HCT116 (cell line): ENCODE data around the gene CHAF1B. TPM values are rescaled to one million over a fixed set of nuclear protein-coding genes. Genes with fewer than 3 reads are reported as not detected.

ENCODE experiments used
- ATAC-seq: fragments of 200-7000 bp; cut with Tn5 transposase; 2 replicates; pipeline ENCODE4 v1.9.1; 2020; ENCODE audit warnings: mild to moderate bottlenecking, moderate library complexity
- BruUV-seq: library from RNA; stranded (reverse); fragments of 400-500 nt; replicated peaks from 2 replicates; lab custom pipeline; 2021; lab: Mats Ljungman, UMichigan
- CTCF ChIA-PET: fragments of 300-600 bp; sonication (Branson Sonifier 250); formaldehyde crosslinking; loops from one replicate; lab custom pipeline; 2021; ENCODE audit warnings: antibody characterized with exemption; lab: Charles Lee
- POLR2A ChIA-PET: fragments of 300-600, 350-600 bp; sonication (Branson Sonifier 250); formaldehyde crosslinking; loops from one replicate; lab custom pipeline; 2021; ENCODE audit warnings: antibody characterized with exemption; lab: Charles Lee
- RAD21 ChIA-PET, 2 experiments: fragments of 300-600 bp; sonication (Branson Sonifier 250); formaldehyde crosslinking; loops; one replicate each; lab custom pipeline; 2023; ENCODE audit warnings: low total read pairs in 2 of 2; ENCODE audit not compliant: uncharacterized antibody in 2 of 2, unreplicated experiment in 2 of 2, low non-redundant PET in 1 of 2; lab: Charles Lee
- DNase-seq: peaks from one replicate; pipeline ENCODE4 v3.0.0-alpha.2; 2010; ENCODE audit warnings: low read depth, low spot score
- H2AFZ ChIP-seq: fragments of 200-600 bp; shearing (Covaris generic), sonication (generic); 2 replicates; pipeline ENCODE4 v1.6.1; 2017; ENCODE audit warnings: low read depth, mixed run types, mixed read lengths, antibody characterized with exemption, low read length; ENCODE audit not compliant: poor library complexity, severe bottlenecking
- H3K27ac ChIP-seq: 2 replicates; pipeline ENCODE4 v1.5.1; 2012; ENCODE audit warnings: low read depth, low read length
- H3K27me3 ChIP-seq: fragments of 200-600 bp; sonication (generic); 2 replicates; pipeline ENCODE4 v1.6.1; 2016; ENCODE audit warnings: mixed run types, low read length, mixed read lengths; ENCODE audit not compliant: insufficient read depth
- H3K36me3 ChIP-seq, 2 experiments: fragments of 200-500 bp in 1 of 2; fragments of 200-600 bp in 1 of 2; sonication (Bioruptor generic) in 1 of 2; sonication (generic) in 1 of 2; 2 replicates each; pipeline versions ENCODE4 v1.5.1 to v1.6.1; 2014 to 2016; ENCODE audit warnings: low read length in 2 of 2, inconsistent platforms in 1 of 2, mixed read lengths in 1 of 2, mixed run types in 1 of 2; ENCODE audit not compliant: insufficient read depth in 2 of 2, control insufficient read depth in 1 of 2
- H3K4me1 ChIP-seq, 2 experiments: fragments of 200-600 bp in 1 of 2; sonication (generic) in 1 of 2; 2 replicates each; pipeline versions ENCODE4 v1.5.1 to v1.6.1; 2012 to 2017; ENCODE audit warnings: low read length in 2 of 2, inconsistent platforms in 1 of 2, mild to moderate bottlenecking in 1 of 2, mixed read lengths in 1 of 2, mixed run types in 1 of 2, moderate library complexity in 1 of 2; ENCODE audit not compliant: insufficient read depth in 2 of 2, control insufficient read depth in 1 of 2
- H3K4me2 ChIP-seq: fragments of 200-600 bp; sonication (generic); 2 replicates; pipeline ENCODE4 v1.6.1; 2017; ENCODE audit warnings: mixed run types, low read length, mixed read lengths
- H3K4me3 ChIP-seq, 2 experiments: fragments of 200-600 bp in 1 of 2; sonication (generic) in 1 of 2; replicated peaks in 1 of 2; 2 replicates each; pipeline ENCODE4 v1.5.1; 2011 to 2016; ENCODE audit warnings: low read length in 2 of 2, control low read depth in 1 of 2, low read depth in 1 of 2, mild to moderate bottlenecking in 1 of 2, mixed read lengths in 1 of 2, mixed run types in 1 of 2
- H3K79me2 ChIP-seq: fragments of 200-600 bp; sonication (generic); 2 replicates; pipeline ENCODE4 v1.6.1; 2017; ENCODE audit warnings: mild to moderate bottlenecking, mixed run types, low read length, moderate library complexity, mixed read lengths; ENCODE audit not compliant: insufficient read depth
- H3K9ac ChIP-seq: fragments of 200-600 bp; sonication (generic); 2 replicates; pipeline ENCODE4 v1.6.1; 2016; ENCODE audit warnings: low read length, mixed read lengths
- H3K9me2 ChIP-seq: fragments of 200-600 bp; sonication (generic), shearing (Covaris generic); 2 replicates; pipeline ENCODE4 v1.6.1; 2017; ENCODE audit warnings: mixed run types, mild to moderate bottlenecking, moderate library complexity; ENCODE audit not compliant: insufficient read depth
- H3K9me3 ChIP-seq, 2 experiments: fragments of 200-500 bp in 1 of 2; fragments of 200-600 bp in 1 of 2; sonication (Bioruptor generic) in 1 of 2; sonication (generic) in 1 of 2; 2 replicates each; pipeline ENCODE4 v1.6.1; 2014 to 2017; ENCODE audit warnings: low read length in 2 of 2, mixed read lengths in 2 of 2, inconsistent platforms in 1 of 2, low read depth in 1 of 2, mild to moderate bottlenecking in 1 of 2, mixed run types in 1 of 2, moderate library complexity in 1 of 2; ENCODE audit not compliant: control insufficient read depth in 1 of 2, insufficient read depth in 1 of 2
- H4K20me1 ChIP-seq: fragments of 200-600 bp; sonication (generic), shearing (Covaris generic); 2 replicates; pipeline ENCODE4 v1.6.1; 2017; ENCODE audit warnings: mixed run types, mild to moderate bottlenecking, moderate library complexity; ENCODE audit not compliant: insufficient read depth
- ELF1 ChIP-seq: IDR thresholded peaks from 2 replicates; pipeline ENCODE4 v1.6.1; 2012; ENCODE audit warnings: low read depth, borderline replicate concordance
- EZH2phosphoT487 ChIP-seq: fragments of 200-600 bp; IDR thresholded peaks from 2 replicates; pipeline ENCODE4 v1.6.1; 2018; ENCODE audit warnings: antibody characterized with exemption, borderline replicate concordance
- FOSL1 ChIP-seq: IDR thresholded peaks from 2 replicates; pipeline ENCODE4 v1.6.1; 2012; ENCODE audit warnings: low read depth
- POLR2A ChIP-seq: IDR thresholded peaks from 2 replicates; pipeline ENCODE4 v1.7.0; 2011; ENCODE audit warnings: borderline replicate concordance; ENCODE audit not compliant: insufficient read depth, insufficient read length; ENCODE audit errors: extremely low read depth
- POLR2AphosphoS5 ChIP-seq: IDR thresholded peaks from 2 replicates; pipeline ENCODE4 v1.6.1; 2011; ENCODE audit warnings: mild to moderate bottlenecking, low read depth, low read length, moderate library complexity
- SP1 ChIP-seq: IDR thresholded peaks from 2 replicates; pipeline ENCODE4 v1.6.1; 2012; ENCODE audit warnings: low read depth
- SRF ChIP-seq: IDR thresholded peaks from 2 replicates; pipeline ENCODE4 v1.6.1; 2012; ENCODE audit warnings: low read depth
- YY1 ChIP-seq: IDR thresholded peaks from 2 replicates; pipeline ENCODE4 v1.6.1; 2011; ENCODE audit warnings: low read length, low read depth, moderate library complexity, mild to moderate bottlenecking; ENCODE audit not compliant: insufficient replicate concordance; ENCODE audit errors: extremely low read depth
- intact Hi-C: fragments of 100-400 bp; cut with micrococcal nuclease; formaldehyde crosslinking; loops from 2 replicates; pipeline ENCODE4 v1.10.0; 2022
- total RNA-seq: library from RNA; stranded (reverse); gene quantifications from one replicate; pipeline ENCODE4 v1.2.1, GENCODE V29; 2021; ENCODE audit not compliant: unreplicated experiment
- TF ChIP-seq, protein P1 (sequence below), 3 experiments: fragments of 200-600 bp in 1 of 3; sonication (generic) in 1 of 3; IDR thresholded peaks in 2 of 3; conservative IDR thresholded peaks in 1 of 3; 2 replicates each; pipeline ENCODE4 v1.5.1; 2012 to 2017; ENCODE audit warnings: low read depth in 2 of 3, low read length in 2 of 3, antibody characterized with exemption in 1 of 3, borderline replicate concordance in 1 of 3, control low read depth in 1 of 3, mild to moderate bottlenecking in 1 of 3, mixed read lengths in 1 of 3, mixed run types in 1 of 3, moderate library complexity in 1 of 3; ENCODE audit not compliant: insufficient read depth in 1 of 3
- TF ChIP-seq, protein P2 (sequence below): IDR thresholded peaks from 2 replicates; pipeline ENCODE4 v1.6.1; 2012
- TF ChIP-seq, protein P3 (sequence below): IDR thresholded peaks from 2 replicates; pipeline ENCODE4 v1.6.1; 2012

The CHAF1B gene
- total RNA-seq, 1 experiment from 2014 or later: 26.1 TPM

DNA sequence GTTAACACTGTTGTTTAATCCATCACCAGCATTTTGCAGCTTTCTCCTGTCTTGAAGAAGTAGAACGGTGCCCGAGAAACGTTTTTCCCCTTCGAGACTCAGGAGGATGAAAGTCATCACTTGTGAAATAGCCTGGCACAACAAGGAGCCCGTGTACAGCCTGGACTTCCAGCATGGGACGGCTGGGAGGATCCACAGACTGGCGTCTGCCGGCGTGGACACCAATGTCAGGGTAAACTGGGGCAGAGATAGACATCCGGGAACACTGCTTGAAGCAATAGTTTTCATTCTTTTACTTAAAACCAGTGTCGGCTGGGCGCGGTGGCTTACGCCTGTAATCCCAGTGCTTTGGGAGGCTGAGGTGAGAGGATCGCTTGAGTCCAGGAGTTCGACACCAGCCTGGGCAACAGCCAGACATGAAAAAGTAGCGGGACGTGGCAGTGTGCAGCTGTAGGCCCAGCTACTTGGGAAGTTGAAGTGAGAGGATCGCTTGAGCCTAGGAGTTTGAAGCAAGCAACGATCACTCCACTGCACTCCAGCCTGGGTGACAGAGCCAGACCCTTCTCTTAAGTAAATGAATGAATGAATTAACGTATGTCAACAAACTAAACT, 945 bp downstream of the CHAF1B start:
- ATAC-seq (no peak), DNase-seq (no peak)
- Histone ChIP-seq H3K4me1 (peaks cover 20 to 25% of the 10 kb centered on the region in 2 experiments), H3K79me2 (peaks cover 24% of the 10 kb centered on the region), H3K36me3 (peaks cover 0 to 12% of the 10 kb centered on the region in 2 experiments; a peak in 1 of 4 replicates), H2AFZ (no peak overlapping the region), H3K9me3 (no peaks in the 10 kb centered on the region), H3K27me3 (no peaks in the 10 kb centered on the region), H3K27ac (peak overlapping the region; percentile 61; the same call in 1 of the 2 replicates), H3K9ac (peak overlapping the region; percentile 96), H4K20me1 (no peaks in the 10 kb centered on the region), H3K9me2 (no peaks in the 10 kb centered on the region), H3K4me2 (peak overlapping the region; percentile 83), H3K4me3 (peak overlapping the region; percentile 78 to 83)
- intact Hi-C loops: loop anchor here (5.0 kb wide), 1 partner anchor 229 kb away; the partner anchor contains the start of gene DOP1B
- POLR2A ChIA-PET: no interaction called here
- CTCF ChIA-PET: no interaction called here
- TSS peak; percentile 42 for BruUV-seq
- no peak for TF ChIP-seq ELF1
- TF ChIP-seq FOSL1: no peak
- TF ChIP-seq EZH2phosphoT487: no peak
- TF ChIP-seq POLR2AphosphoS5: no peak
- TF ChIP-seq, protein P1, sequence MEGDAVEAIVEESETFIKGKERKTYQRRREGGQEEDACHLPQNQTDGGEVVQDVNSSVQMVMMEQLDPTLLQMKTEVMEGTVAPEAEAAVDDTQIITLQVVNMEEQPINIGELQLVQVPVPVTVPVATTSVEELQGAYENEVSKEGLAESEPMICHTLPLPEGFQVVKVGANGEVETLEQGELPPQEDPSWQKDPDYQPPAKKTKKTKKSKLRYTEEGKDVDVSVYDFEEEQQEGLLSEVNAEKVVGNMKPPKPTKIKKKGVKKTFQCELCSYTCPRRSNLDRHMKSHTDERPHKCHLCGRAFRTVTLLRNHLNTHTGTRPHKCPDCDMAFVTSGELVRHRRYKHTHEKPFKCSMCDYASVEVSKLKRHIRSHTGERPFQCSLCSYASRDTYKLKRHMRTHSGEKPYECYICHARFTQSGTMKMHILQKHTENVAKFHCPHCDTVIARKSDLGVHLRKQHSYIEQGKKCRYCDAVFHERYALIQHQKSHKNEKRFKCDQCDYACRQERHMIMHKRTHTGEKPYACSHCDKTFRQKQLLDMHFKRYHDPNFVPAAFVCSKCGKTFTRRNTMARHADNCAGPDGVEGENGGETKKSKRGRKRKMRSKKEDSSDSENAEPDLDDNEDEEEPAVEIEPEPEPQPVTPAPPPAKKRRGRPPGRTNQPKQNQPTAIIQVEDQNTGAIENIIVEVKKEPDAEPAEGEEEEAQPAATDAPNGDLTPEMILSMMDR (IDR thresholded peaks at IDR 0.05 in 2 of 3, conservative IDR thresholded peaks at IDR 0.05 in 1 of 3; ENCODE audit: borderline replicate concordance in 1 of 3, insufficient read depth in 1 of 3, low read depth in 2 of 3, low read length in 2 of 3): no peak
- TF ChIP-seq, protein P2, sequence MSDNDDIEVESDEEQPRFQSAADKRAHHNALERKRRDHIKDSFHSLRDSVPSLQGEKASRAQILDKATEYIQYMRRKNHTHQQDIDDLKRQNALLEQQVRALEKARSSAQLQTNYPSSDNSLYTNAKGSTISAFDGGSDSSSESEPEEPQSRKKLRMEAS: no peak
- TF ChIP-seq, protein P3, sequence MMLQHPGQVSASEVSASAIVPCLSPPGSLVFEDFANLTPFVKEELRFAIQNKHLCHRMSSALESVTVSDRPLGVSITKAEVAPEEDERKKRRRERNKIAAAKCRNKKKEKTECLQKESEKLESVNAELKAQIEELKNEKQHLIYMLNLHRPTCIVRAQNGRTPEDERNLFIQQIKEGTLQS: no peak
- no peak for TF ChIP-seq SRF
- TF ChIP-seq POLR2A: no peak
- TF ChIP-seq YY1: no peak
- TF ChIP-seq SP1: no peak
- RAD21 ChIA-PET: no interaction called here
